ENCODE results near the gene RAB11A.
A peak's percentile ranks its signal among the peaks of the same experiment; 100 is the strongest.
"Not testable (repeated sequence)": the region's sequence is repeated elsewhere in the genome, so short reads cannot be mapped to it uniquely, and the experiment has no call there.

RAB11A gene

GRCh38 chr15:65851981-65852380 lies 17.3 kb upstream of the RAB11A start:
- Histone ChIP-seq H3K4me3 (ENCODE audit: low read depth, low read length) (no peak overlapping the region), H3K9me3 (ENCODE audit: control insufficient read depth, insufficient read depth, low read length) (no peaks in the 10 kb centered on the region), H3K36me3 (ENCODE audit: control insufficient read depth, insufficient read depth, low read length) (no peaks in the 10 kb centered on the region), H3K4me1 (ENCODE audit: control insufficient read depth, insufficient read depth, low read length) (no peaks in the 10 kb centered on the region), H3K9ac (ENCODE audit: low read depth, low read length) (no peak overlapping the region), H3K27me3 (ENCODE audit: control insufficient read depth, insufficient read depth, low read length) (no peaks in the 10 kb centered on the region)

- Histone ChIP-seq H3K36me3 (ENCODE audit: control insufficient read depth, insufficient read depth, low read length) (no peaks in the 10 kb centered on the region), H3K4me3 (ENCODE audit: low read depth, low read length) (no peak overlapping the region)
Measured at GRCh38 chr15:65856821-65857455, 12.4 kb upstream of the RAB11A start.

GRCh38 chr15:65857718-65858402 lies 11.4 kb upstream of the RAB11A start:
- no peak overlapping the region for H3K9ac ChIP-seq (ENCODE audit: low read depth, low read length)
- no peaks in the 10 kb centered on the region for H3K27me3 ChIP-seq (ENCODE audit: control insufficient read depth, insufficient read depth, low read length)
- H3K4me3 ChIP-seq (ENCODE audit: low read depth, low read length): no peak overlapping the region
- no peaks in the 10 kb centered on the region for H3K36me3 ChIP-seq (ENCODE audit: control insufficient read depth, insufficient read depth, low read length)
- H3K9me3 ChIP-seq (ENCODE audit: control insufficient read depth, insufficient read depth, low read length): no peaks in the 10 kb centered on the region
- peaks cover under 1% of the 10 kb centered on the region for H3K4me1 ChIP-seq (ENCODE audit: control insufficient read depth, insufficient read depth, low read length)

More at GRCh38 chr15:65856821-65857455, 12.4 kb upstream of the RAB11A start:
- H3K27me3 ChIP-seq (ENCODE audit: control insufficient read depth, insufficient read depth, low read length): no peaks in the 10 kb centered on the region
- no peak overlapping the region for H3K9ac ChIP-seq (ENCODE audit: low read depth, low read length)
- no peaks in the 10 kb centered on the region for H3K4me1 ChIP-seq (ENCODE audit: control insufficient read depth, insufficient read depth, low read length)
- H3K9me3 ChIP-seq (ENCODE audit: control insufficient read depth, insufficient read depth, low read length): no peaks in the 10 kb centered on the region

GRCh38 chr15:65862682-65863081 lies 6.6 kb upstream of the RAB11A start:
- Histone ChIP-seq H3K4me1 (ENCODE audit: control insufficient read depth, insufficient read depth, low read length) (peaks cover 5% of the 10 kb centered on the region), H3K36me3 (ENCODE audit: control insufficient read depth, insufficient read depth, low read length) (no peaks in the 10 kb centered on the region), H3K9me3 (ENCODE audit: control insufficient read depth, insufficient read depth, low read length) (no peaks in the 10 kb centered on the region), H3K27me3 (ENCODE audit: control insufficient read depth, insufficient read depth, low read length) (no peaks in the 10 kb centered on the region), H3K4me3 (ENCODE audit: low read depth, low read length) (no peak overlapping the region), H3K9ac (ENCODE audit: low read depth, low read length) (no peak overlapping the region)

- Histone ChIP-seq H3K36me3 (ENCODE audit: control insufficient read depth, insufficient read depth, low read length) (no peaks in the 10 kb centered on the region), H3K27me3 (ENCODE audit: control insufficient read depth, insufficient read depth, low read length) (no peaks in the 10 kb centered on the region), H3K4me3 (ENCODE audit: low read depth, low read length) (no peak overlapping the region), H3K4me1 (ENCODE audit: control insufficient read depth, insufficient read depth, low read length) (peaks cover 5% of the 10 kb centered on the region), H3K9me3 (ENCODE audit: control insufficient read depth, insufficient read depth, low read length) (no peaks in the 10 kb centered on the region), H3K9ac (ENCODE audit: low read depth, low read length) (no peak overlapping the region)
Measured at GRCh38 chr15:65863106-65863505, 6.2 kb upstream of the RAB11A start.

- Histone ChIP-seq H3K4me3 (ENCODE audit: low read depth, low read length) (no peak overlapping the region), H3K4me1 (ENCODE audit: control insufficient read depth, insufficient read depth, low read length) (peaks cover 12% of the 10 kb centered on the region), H3K27me3 (ENCODE audit: control insufficient read depth, insufficient read depth, low read length) (no peaks in the 10 kb centered on the region), H3K9ac (ENCODE audit: low read depth, low read length) (no peak overlapping the region), H3K9me3 (ENCODE audit: control insufficient read depth, insufficient read depth, low read length) (no peaks in the 10 kb centered on the region), H3K36me3 (ENCODE audit: control insufficient read depth, insufficient read depth, low read length) (no peaks in the 10 kb centered on the region)
Measured at GRCh38 chr15:65867244-65867643, 2.0 kb upstream of the RAB11A start.

GRCh38 chr15:65867933-65868332 lies 1.4 kb upstream of the RAB11A start:
- not testable (repeated sequence) for H3K4me3 ChIP-seq (ENCODE audit: low read depth, low read length); H3K9me3 ChIP-seq (ENCODE audit: control insufficient read depth, insufficient read depth, low read length); H3K9ac ChIP-seq (ENCODE audit: low read depth, low read length); H3K27me3 ChIP-seq (ENCODE audit: control insufficient read depth, insufficient read depth, low read length); H3K36me3 ChIP-seq (ENCODE audit: control insufficient read depth, insufficient read depth, low read length)
- H3K4me1 ChIP-seq (ENCODE audit: control insufficient read depth, insufficient read depth, low read length): peaks cover 10% of the 10 kb centered on the region

GRCh38 chr15:65868546-65869125 lies 655 bp upstream of the RAB11A start:
- H3K4me1 ChIP-seq (ENCODE audit: control insufficient read depth, insufficient read depth, low read length): peaks cover 7% of the 10 kb centered on the region
- peak overlapping the region; percentile 99 for H3K4me3 ChIP-seq (ENCODE audit: low read depth, low read length)

GRCh38 chr15:65869954-65870871 lies 922 bp downstream of the RAB11A start:
- Histone ChIP-seq H3K9me3 (ENCODE audit: control insufficient read depth, insufficient read depth, low read length) (no peaks in the 10 kb centered on the region), H3K27me3 (ENCODE audit: control insufficient read depth, insufficient read depth, low read length) (no peaks in the 10 kb centered on the region), H3K4me3 (ENCODE audit: low read depth, low read length) (peak overlapping the region; percentile 99), H3K9ac (ENCODE audit: low read depth, low read length) (peak overlapping the region; percentile 92), H3K36me3 (ENCODE audit: control insufficient read depth, insufficient read depth, low read length) (no peaks in the 10 kb centered on the region), H3K4me1 (ENCODE audit: control insufficient read depth, insufficient read depth, low read length) (peaks cover 7% of the 10 kb centered on the region)

More at GRCh38 chr15:65868546-65869125, 655 bp upstream of the RAB11A start:
- Histone ChIP-seq H3K9me3 (ENCODE audit: control insufficient read depth, insufficient read depth, low read length) (no peaks in the 10 kb centered on the region), H3K36me3 (ENCODE audit: control insufficient read depth, insufficient read depth, low read length) (no peaks in the 10 kb centered on the region), H3K9ac (ENCODE audit: low read depth, low read length) (peak overlapping the region; percentile 92), H3K27me3 (ENCODE audit: control insufficient read depth, insufficient read depth, low read length) (no peaks in the 10 kb centered on the region)

GRCh38 chr15:65870889-65871533 lies 1.7 kb downstream of the RAB11A start:
- Histone ChIP-seq H3K4me1 (ENCODE audit: control insufficient read depth, insufficient read depth, low read length) (peaks cover 7% of the 10 kb centered on the region), H3K9ac (ENCODE audit: low read depth, low read length) (peak overlapping the region; percentile 92), H3K36me3 (ENCODE audit: control insufficient read depth, insufficient read depth, low read length) (no peaks in the 10 kb centered on the region), H3K9me3 (ENCODE audit: control insufficient read depth, insufficient read depth, low read length) (no peaks in the 10 kb centered on the region), H3K4me3 (ENCODE audit: low read depth, low read length) (peak overlapping the region; percentile 99), H3K27me3 (ENCODE audit: control insufficient read depth, insufficient read depth, low read length) (no peaks in the 10 kb centered on the region)

GRCh38 chr15:65871886-65872285 lies 2.6 kb downstream of the RAB11A start:
- H3K27me3 ChIP-seq (ENCODE audit: control insufficient read depth, insufficient read depth, low read length); H3K9ac ChIP-seq (ENCODE audit: low read depth, low read length); H3K4me3 ChIP-seq (ENCODE audit: low read depth, low read length); H3K9me3 ChIP-seq (ENCODE audit: control insufficient read depth, insufficient read depth, low read length); H3K36me3 ChIP-seq (ENCODE audit: control insufficient read depth, insufficient read depth, low read length); H3K4me1 ChIP-seq (ENCODE audit: control insufficient read depth, insufficient read depth, low read length): not testable (repeated sequence)

All from iPS-15b (cell line).